GM21723 (cell line): ENCODE measurements around the gene MRAP.

Experiments
- ATAC-seq: cut with Tn5 transposase; IDR thresholded peaks from one replicate; pipeline ENCODE4 v1.9.1; 2021; ENCODE audit warnings: mild to moderate bottlenecking, moderate library complexity; ENCODE audit not compliant: unreplicated experiment

Gene MRAP

GRCh38 chr21:32347977-32348376 lies 49.3 kb downstream of the MRAP start:
- no peak for ATAC-seq

- ATAC-seq, result no peak
Measured at GRCh38 chr21:32348604-32349332, 50.1 kb downstream of the MRAP start.

GRCh38 chr21:32349333-32349944 lies 50.8 kb downstream of the MRAP start:
- ATAC-seq, result no peak

- ATAC-seq, result no peak
Measured at GRCh38 chr21:32350211-32350980, 51.7 kb downstream of the MRAP start.

GRCh38 chr21:32350981-32351380 lies 52.3 kb downstream of the MRAP start:
- no peak for ATAC-seq

GRCh38 chr21:32351428-32351827 lies 52.8 kb downstream of the MRAP start:
- ATAC-seq, result no peak

- ATAC-seq, result no peak
Measured at GRCh38 chr21:32352526-32352925, 53.9 kb downstream of the MRAP start.

GRCh38 chr21:32353002-32353711 lies 54.5 kb downstream of the MRAP start:
- ATAC-seq, result no peak

- ATAC-seq, result no peak
Measured at GRCh38 chr21:32356874-32357395, 58.3 kb downstream of the MRAP start.

GRCh38 chr21:32359719-32360260 lies 61.1 kb downstream of the MRAP start:
- ATAC-seq, result no peak

GRCh38 chr21:32360401-32360975 lies 61.8 kb downstream of the MRAP start:
- ATAC-seq, result no peak
